Activated CD8-positive, alpha-beta memory T cell treated with anti-CD3 and anti-CD28 coated beads for 48 hours (primary cell): ENCODE data around the gene SMPD1.

Source experiments
- DNase-seq, 3 experiments: peaks; one replicate each; pipeline ENCODE4 v3.0.0-alpha.2; 2020; ENCODE audit warnings: low read depth in 2 of 3, low spot score in 2 of 3

Gene SMPD1

DNA sequence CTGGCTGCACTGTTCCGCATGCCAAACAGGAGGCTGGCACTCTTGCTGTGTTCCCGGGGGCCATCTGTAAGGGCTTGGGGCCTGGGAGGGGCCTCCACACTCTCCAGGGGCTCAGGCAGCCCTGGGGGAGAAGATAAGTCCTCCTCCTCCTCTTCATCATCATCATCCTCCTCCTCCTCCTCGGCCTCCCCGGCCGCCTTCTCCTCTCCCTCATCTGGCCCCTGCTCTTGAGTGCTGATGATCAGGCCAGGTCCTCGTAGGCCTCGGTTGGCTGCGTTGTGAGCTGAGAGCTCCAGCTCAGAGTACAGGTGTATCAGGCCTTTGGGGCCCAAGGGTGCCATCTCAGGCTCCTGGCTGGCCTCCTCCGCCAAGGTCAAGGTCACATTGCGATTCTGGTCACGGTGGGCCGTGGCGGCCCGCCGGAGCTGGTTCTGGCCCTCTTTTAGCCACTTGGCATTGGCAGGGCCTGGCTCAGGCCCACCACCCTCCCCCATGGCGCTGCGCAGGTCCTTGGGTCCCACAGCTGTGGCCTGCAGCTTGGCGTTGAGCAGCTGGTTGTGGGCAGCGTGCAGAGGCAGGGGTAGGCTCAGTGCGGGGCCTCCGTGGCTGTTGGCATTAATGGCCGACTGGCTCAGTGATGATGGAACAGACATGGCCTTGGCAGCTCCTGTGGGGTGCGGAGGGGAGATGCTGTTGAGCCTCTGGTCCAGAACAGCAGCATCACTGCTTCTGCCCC is 20.6 kb downstream of the SMPD1 start:
- no peak for DNase-seq

GRCh38 chr11:6411594-6412031 is 21.3 kb downstream of the SMPD1 start:
- no peak for DNase-seq

DNA sequence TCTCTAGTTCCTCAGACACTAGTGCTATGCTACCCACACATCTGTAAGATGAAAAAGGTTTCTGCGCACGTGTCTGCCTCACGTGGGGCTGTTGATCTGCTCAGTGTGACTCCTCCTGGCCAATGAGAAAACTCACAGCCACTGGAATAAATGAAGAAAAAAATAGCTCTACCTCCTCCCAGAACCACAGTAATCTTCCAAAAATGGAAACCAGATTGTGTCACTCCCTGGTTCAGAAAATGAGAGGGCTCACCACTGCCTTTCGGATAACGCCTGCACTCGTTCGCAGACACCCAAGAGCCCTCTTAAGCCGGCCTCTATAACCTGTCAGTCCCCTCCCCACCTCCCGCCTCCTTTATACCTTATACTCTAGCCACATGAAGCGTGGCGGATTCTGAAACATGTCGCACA is 23.5 kb downstream of the SMPD1 start:
- DNase-seq = no peak

DNA sequence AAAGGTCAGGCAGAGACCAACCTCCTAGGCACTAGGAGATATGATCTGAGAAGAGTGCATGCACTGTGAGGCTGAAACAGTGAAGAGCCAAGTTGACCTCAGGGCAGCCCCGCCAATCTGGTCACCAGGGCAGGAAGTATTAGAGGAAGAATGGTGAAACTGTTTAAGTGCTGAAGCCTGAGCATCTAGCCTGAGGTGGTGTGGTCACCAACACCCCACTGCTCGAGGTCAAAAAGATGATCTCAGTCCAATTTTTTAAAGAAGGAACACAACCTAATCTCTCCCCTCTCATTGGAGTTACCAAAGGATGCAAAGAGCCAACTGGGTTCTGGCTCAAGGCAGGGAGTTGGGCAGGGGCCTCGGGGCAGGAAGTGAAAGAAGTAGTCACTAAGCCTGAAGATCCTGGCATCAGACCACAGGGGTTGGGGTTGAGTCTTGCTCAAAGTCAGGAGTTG is 24.6 kb downstream of the SMPD1 start:
- no peak for DNase-seq

GRCh38 chr11:6415797-6416196 is 25.5 kb downstream of the SMPD1 start:
- no peak for DNase-seq

GRCh38 chr11:6417907-6418556 is 27.8 kb downstream of the SMPD1 start:
- DNase-seq = no peak

DNA sequence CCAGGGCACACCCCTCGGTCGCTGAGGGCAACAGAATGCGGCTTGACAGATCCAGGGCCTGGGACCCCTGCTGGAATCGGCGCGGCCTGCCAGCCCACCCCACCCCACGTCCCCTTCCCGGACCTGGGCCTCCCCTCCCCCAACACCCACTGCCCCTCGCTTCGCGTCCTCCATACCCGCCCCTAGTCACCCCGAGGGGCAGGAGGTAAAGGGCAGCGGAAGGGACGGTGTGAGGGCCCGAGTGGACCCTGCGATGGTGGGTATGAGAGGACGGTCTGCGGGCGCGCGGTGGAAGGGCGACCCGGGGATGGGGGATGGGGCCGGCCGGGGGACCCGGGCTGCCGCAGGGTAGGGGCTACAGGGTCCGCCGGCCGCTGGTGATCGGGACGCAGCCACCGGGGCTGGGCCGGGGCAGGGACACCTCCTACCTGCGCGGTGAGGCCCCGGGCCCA is 28.3 kb downstream of the SMPD1 start:
- no peak for DNase-seq

DNA sequence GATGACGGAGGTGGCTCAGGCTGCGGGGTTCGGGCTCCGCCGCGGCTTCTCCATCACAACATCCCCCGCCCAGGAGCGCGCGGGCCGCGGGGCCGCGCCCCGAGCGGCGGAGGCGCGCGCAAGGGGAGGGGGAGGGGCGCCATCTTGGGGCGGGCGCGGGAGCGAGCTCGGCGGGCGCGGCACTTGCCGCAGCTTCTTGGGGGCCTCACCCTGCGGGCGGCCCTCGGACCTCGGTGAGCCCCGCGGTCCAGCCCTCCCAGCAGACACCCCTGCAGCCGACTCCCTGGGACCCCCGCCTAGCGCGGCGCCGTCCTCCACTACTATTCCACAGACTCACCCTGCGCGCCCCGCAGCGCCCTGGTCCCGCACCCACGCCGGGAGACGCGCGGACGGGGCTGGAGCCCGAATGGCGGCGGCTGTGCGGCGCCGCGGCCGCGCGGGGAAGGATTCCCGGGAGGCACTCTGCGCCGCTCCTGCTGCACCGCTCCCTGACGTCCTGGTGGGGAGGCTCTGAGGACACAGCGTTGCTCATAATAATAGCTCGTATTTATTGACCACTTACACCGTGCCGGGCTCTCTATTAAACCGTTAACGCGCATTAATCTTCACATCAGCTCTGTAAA is 28.8 kb downstream of the SMPD1 start, which contains the start of gene APBB1:
Gene APBB1 (minus strand): TSS at position 86 of the 623 bp plus-strand sequence. CDS start 7,747 bp downstream, outside the sequence.
- peak in 2 of 3 experiments; percentile 44 to 52 for DNase-seq

- no peak for DNase-seq
These were observed 30.4 kb downstream of the SMPD1 start for GRCh38 chr11:6420677-6421076.

- DNase-seq = no peak
These were observed 37.2 kb downstream of the SMPD1 start for GRCh38 chr11:6427516-6427915.

DNA sequence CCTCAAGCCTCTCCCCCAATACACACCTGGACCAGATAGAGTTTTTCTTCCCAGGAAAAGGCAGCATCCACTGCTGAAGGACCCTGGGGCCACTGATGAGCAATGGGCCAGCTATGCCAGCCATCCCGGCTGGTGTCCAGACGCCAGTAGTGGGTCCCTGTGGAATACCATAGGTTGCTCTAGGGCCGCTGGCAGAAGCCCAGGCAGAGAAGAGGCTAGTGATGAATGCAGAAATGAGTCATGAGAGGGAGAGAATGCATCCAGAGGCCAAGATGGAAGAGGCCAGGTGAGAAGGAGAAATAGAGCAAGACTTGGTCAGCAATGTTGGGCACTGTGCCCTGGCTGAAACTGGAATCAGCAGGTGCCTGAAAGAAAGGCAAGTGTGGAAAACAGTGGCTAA is 41.6 kb downstream of the SMPD1 start:
- DNase-seq = no peak

GRCh38 chr11:6433998-6434660 is 43.9 kb downstream of the SMPD1 start:
- no peak for DNase-seq

DNA sequence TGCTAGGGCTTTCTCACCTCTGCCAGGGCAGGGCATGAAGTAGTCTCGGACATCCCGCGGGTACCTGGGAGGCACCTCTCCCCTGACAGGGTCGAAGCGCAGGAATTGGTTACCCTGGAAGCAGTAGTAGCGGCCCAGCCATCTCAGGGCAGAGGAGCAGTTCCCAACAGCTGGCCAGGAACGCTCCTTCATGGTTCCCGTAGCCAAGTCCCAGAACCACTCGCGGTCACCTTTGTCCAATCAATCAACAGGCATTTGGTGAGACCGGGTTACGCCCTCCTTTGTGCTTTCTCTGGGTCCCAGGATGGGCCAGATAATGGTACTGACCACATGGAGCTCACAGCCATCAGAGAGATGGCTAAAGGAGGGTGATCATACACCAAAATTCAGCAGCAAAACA is 47.1 kb downstream of the SMPD1 start:
- DNase-seq = no peak

GRCh38 chr11:6437993-6438392 is 47.7 kb downstream of the SMPD1 start:
- DNase-seq = no peak

DNA sequence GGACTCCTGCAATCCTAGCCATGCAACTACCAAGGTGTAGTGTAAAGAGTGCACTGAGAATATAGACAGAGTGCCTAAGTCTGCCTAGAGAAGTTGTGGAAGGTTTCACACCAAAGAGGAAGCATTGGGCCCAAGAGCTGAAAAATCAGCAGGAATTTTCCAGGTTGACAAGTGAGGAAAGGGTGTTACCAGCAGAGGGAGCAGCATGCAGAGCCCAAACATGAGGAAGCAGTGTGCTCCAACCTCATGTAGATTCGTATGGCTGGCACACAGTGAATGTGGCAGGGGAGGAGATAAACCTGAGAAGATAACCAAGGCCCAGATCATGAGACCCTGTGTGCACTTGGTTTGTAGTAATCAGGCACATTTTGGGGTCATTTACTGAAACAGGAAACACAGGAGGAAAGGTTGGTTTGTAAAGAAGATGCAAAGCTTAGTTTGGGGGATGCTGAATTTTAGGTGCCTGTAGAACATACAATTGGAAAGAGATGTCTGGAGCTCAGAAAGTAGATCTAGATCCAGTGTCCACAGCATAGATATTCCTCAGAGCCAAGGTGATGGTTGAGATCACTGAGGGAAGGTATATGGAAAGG is 48.8 kb downstream of the SMPD1 start:
- no peak for DNase-seq

GRCh38 chr11:6440906-6441358 is 50.7 kb downstream of the SMPD1 start, which contains the start of gene HPX:
Gene HPX, minus strand, starts transcription at chr11:6440987. Its CDS starts 24 bp downstream, at chr11:6440963.
- DNase-seq = no peak

- DNase-seq = no peak
These were observed 52.2 kb downstream of the SMPD1 start for GRCh38 chr11:6442441-6442840.

GRCh38 chr11:6443269-6444003 is 53.2 kb downstream of the SMPD1 start:
- DNase-seq = peak in 1 of 3 experiments; percentile 29
